BJ (cell line): Measurements from ENCODE around the gene BOD1. TPM values are rescaled to one million over a fixed set of nuclear protein-coding genes. Genes with fewer than 3 reads are reported as not detected.

ENCODE experiments used
- CTCF ChIA-PET: fragments of 350-600 bp; formaldehyde crosslinking; extraction: SDS; loops from one replicate; lab custom pipeline; 2021; ENCODE audit warnings: antibody characterized with exemption, inconsistent platforms; lab: Yijun Ruan, JAX
- POLR2A ChIA-PET: fragments of 300-600 bp; sonication (Branson Sonifier 250); formaldehyde crosslinking; extraction: SDS; loops from one replicate; lab custom pipeline; 2021; ENCODE audit warnings: antibody characterized with exemption; lab: Charles Lee
- DNase-seq: peaks from one replicate; pipeline ENCODE4 v3.0.0-alpha.2; 2011; ENCODE audit warnings: low read depth
- H3K27me3 ChIP-seq: 2 replicates; pipeline ENCODE4 v1.6.0; 2011; ENCODE audit warnings: low read length; ENCODE audit not compliant: control insufficient read depth, insufficient read depth
- H3K36me3 ChIP-seq: 2 replicates; pipeline ENCODE4 v1.5.1; 2011; ENCODE audit warnings: low read length; ENCODE audit not compliant: control insufficient read depth, insufficient read depth
- H3K4me3 ChIP-seq: 2 replicates; pipeline ENCODE4 v1.5.1; 2011; ENCODE audit warnings: low read depth, mild to moderate bottlenecking, control low read depth, low read length
- polyA plus RNA-seq: library from polyadenylated mRNA; depleted of rRNA; stranded (reverse); fragments of >200 nt; gene quantifications from 2 replicates; pipeline ENCODE4 v1.2.3, GENCODE V29; 2011
- TF ChIP-seq, protein P1 (sequence below): IDR thresholded peaks from 2 replicates; pipeline ENCODE4 v1.5.1; 2011; ENCODE audit warnings: low read depth, mild to moderate bottlenecking, control low read depth, inconsistent platforms, low read length, moderate library complexity; ENCODE audit not compliant: insufficient read depth

Gene BOD1
- polyA plus RNA-seq, 1 experiment = 51.5 TPM

GRCh38 chr5:173655196-173655797, 38.8 kb upstream of the BOD1 start:
- TF ChIP-seq, protein P1, sequence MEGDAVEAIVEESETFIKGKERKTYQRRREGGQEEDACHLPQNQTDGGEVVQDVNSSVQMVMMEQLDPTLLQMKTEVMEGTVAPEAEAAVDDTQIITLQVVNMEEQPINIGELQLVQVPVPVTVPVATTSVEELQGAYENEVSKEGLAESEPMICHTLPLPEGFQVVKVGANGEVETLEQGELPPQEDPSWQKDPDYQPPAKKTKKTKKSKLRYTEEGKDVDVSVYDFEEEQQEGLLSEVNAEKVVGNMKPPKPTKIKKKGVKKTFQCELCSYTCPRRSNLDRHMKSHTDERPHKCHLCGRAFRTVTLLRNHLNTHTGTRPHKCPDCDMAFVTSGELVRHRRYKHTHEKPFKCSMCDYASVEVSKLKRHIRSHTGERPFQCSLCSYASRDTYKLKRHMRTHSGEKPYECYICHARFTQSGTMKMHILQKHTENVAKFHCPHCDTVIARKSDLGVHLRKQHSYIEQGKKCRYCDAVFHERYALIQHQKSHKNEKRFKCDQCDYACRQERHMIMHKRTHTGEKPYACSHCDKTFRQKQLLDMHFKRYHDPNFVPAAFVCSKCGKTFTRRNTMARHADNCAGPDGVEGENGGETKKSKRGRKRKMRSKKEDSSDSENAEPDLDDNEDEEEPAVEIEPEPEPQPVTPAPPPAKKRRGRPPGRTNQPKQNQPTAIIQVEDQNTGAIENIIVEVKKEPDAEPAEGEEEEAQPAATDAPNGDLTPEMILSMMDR = no peak
- no peaks in the 10 kb centered on the region for H3K36me3 ChIP-seq
- H3K4me3 ChIP-seq = no peak overlapping the region
- CTCF ChIA-PET = interaction anchor here (1.0 to 2.6 kb wide), 4 partner anchors 8 to 318 kb away, joined by 3 to 9 read pairs (median 4); no protein-coding TSS in a partner anchor
- POLR2A ChIA-PET = no interaction called here
- no peak for DNase-seq
- H3K27me3 ChIP-seq = no peaks in the 10 kb centered on the region; the same call in 1 of the 2 replicates

DNA sequence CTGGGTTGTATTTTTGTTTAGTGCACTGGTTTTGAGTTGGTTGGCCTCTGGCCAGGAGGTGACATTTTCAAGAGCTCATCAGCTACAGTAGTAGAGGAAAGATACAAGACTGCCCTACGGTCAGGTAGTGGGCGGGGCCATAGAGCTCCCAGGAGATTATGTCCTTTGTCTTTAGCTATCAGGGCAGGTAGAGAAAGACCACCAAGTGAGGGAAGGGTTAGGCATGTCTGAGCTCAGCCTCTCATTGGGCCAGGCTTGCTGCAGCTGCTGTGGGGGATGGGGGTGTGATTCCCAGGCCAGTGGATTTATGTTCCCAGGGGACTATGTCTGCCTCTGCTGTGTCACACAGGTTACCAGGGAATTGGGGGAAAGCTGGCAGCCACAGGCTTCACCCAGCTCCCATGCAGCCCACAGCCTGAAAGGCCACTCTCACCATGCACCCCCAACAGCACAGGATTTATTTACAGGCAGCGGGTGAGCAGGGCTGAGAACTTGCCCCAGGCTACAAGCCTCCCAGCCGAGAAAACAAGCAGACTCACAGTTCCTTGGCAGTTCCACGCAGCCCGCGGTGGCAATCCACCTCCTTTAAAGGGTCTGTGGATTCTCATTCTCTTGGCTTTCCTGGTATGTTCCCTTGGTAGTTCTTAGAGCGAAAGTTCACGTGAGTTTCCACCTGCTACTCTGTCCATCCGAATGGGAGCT, 37.5 kb upstream of the BOD1 start:
- ChIA-PET CTCF (interaction anchor here (1.5 to 2.6 kb wide), 2 partner anchors 8 to 319 kb away, joined by 4 to 9 read pairs; no protein-coding TSS in a partner anchor), POLR2A (no interaction called here)
- no peaks in the 10 kb centered on the region for H3K27me3 ChIP-seq
- no peak overlapping the region for H3K4me3 ChIP-seq
- H3K36me3 ChIP-seq = no peaks in the 10 kb centered on the region
- TF ChIP-seq, protein P1 = no peak
- DNase-seq = no peak

DNA sequence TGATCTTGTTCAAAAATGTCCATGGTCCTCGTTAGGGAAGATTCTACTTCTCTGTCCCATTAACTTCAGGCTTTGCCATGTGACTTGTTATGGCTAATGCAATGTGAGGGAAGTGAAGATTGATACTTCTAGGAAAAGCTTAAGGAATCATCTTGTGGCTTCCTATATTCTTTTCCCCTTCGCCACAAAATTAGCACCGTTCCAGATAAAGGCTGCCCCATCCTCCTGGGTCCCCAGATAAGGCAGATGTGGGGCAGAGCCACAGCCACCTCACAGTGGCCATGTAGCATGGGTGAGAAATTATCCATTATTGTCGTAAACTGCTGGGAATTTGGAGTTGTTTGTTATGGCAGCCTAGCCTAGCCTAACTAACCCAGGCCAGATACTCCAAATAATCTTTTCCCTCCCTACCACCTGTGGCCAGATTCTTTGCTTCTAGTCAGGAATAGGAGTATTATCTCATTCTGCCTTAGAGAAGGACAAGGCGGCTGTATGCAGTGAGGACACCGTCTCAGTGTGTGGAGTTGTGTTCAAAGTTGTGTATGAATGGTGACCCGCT, 31.9 kb upstream of the BOD1 start:
- no peak for DNase-seq
- CTCF ChIA-PET = no interaction called here
- POLR2A ChIA-PET = no interaction called here
- H3K27me3 ChIP-seq = no peaks in the 10 kb centered on the region
- H3K4me3 ChIP-seq = no peak overlapping the region
- TF ChIP-seq, protein P1 = no peak
- H3K36me3 ChIP-seq = no peaks in the 10 kb centered on the region

- TF ChIP-seq, protein P1 = no peak
- DNase-seq = no peak
- no peaks in the 10 kb centered on the region for H3K36me3 ChIP-seq
- CTCF ChIA-PET = interaction anchor here (0.6 to 2.6 kb wide), 6 partner anchors 9 to 326 kb away, joined by 3 to 16 read pairs (median 5); no protein-coding TSS in a partner anchor
- no peaks in the 10 kb centered on the region for H3K27me3 ChIP-seq
- no peak overlapping the region for H3K4me3 ChIP-seq
- POLR2A ChIA-PET = no interaction called here
Observed at GRCh38 chr5:173646692-173647091, 30.2 kb upstream of the BOD1 start.
